PC-3 (cell line): ENCODE measurements around the gene YPEL1.

Experiments
- CTCF ChIP-seq: fragments of 300-600 bp; sonication (generic); conservative IDR thresholded peaks from 2 replicates; pipeline ENCODE4 v1.5.1; 2017; ENCODE audit warnings: antibody characterized with exemption, low read depth, mild to moderate bottlenecking, low read length
- EZH2phosphoT487 ChIP-seq: fragments of 300-600 bp; sonication (generic); IDR thresholded peaks from 2 replicates; pipeline ENCODE4 v1.6.1; 2018; ENCODE audit warnings: mild to moderate bottlenecking, antibody characterized with exemption, low read length, borderline replicate concordance

GRCh38 chr22:21754523-21754922, 18.9 kb upstream of the YPEL1 start:
- no peak for TF ChIP-seq CTCF
- no peak for TF ChIP-seq EZH2phosphoT487
